Type B pancreatic cell (in vitro differentiated cells): Measurements from ENCODE around the gene SEC14L1. TPM values are rescaled to one million over a fixed set of nuclear protein-coding genes. Genes with fewer than 3 reads are reported as not detected.

Source experiments
- DNase-seq: peaks from one replicate; pipeline ENCODE4 v3.0.0; 2021; ENCODE audit warnings: mixed read lengths; ENCODE audit not compliant: unreplicated experiment; ENCODE audit errors: extremely low spot score
- H3K27ac Mint-ChIP-seq: 2 replicates; pipeline ENCODE4 v1.8.0; 2021; ENCODE audit warnings: mild to moderate bottlenecking, mixed read lengths
- H3K27me3 Mint-ChIP-seq: 2 replicates; pipeline ENCODE4 v1.8.0; 2021; ENCODE audit warnings: mixed read lengths
- H3K36me3 Mint-ChIP-seq: 2 replicates; pipeline ENCODE4 v1.8.0; 2021; ENCODE audit warnings: mixed read lengths
- H3K4me1 Mint-ChIP-seq: one replicate; pipeline ENCODE4 v1.8.0; 2021; ENCODE audit warnings: mixed read lengths; ENCODE audit not compliant: unreplicated experiment
- H3K4me3 Mint-ChIP-seq: 2 replicates; pipeline ENCODE4 v1.8.0; 2021; ENCODE audit warnings: mild to moderate bottlenecking, mixed read lengths
- H3K9me3 Mint-ChIP-seq: 2 replicates; pipeline ENCODE4 v1.8.0; 2021; ENCODE audit warnings: mixed read lengths
- total RNA-seq: library from RNA; stranded (reverse); gene quantifications from 2 replicates; pipeline ENCODE4 v1.2.1, GENCODE V29; 2021; ENCODE audit warnings: low replicate concordance
- TF ChIP-seq, protein P1 (sequence below): fragments of 200-600 bp; sonication (generic); conservative IDR thresholded peaks from 2 replicates; pipeline ENCODE4 v1.5.0; 2021; ENCODE audit warnings: antibody characterized with exemption, mild to moderate bottlenecking

The SEC14L1 gene
- total RNA-seq, 1 donor from 2014 or later = 74.9 TPM

- H3K27ac Mint-ChIP-seq = no peak overlapping the region
- H3K4me3 Mint-ChIP-seq = peak overlapping the region; percentile 23
- no peak for DNase-seq
- no peaks in the 10 kb centered on the region for H3K27me3 Mint-ChIP-seq
- H3K4me1 Mint-ChIP-seq = peaks cover 55% of the 10 kb centered on the region
- H3K36me3 Mint-ChIP-seq = peaks cover 20% of the 10 kb centered on the region
- TF ChIP-seq, protein P1, sequence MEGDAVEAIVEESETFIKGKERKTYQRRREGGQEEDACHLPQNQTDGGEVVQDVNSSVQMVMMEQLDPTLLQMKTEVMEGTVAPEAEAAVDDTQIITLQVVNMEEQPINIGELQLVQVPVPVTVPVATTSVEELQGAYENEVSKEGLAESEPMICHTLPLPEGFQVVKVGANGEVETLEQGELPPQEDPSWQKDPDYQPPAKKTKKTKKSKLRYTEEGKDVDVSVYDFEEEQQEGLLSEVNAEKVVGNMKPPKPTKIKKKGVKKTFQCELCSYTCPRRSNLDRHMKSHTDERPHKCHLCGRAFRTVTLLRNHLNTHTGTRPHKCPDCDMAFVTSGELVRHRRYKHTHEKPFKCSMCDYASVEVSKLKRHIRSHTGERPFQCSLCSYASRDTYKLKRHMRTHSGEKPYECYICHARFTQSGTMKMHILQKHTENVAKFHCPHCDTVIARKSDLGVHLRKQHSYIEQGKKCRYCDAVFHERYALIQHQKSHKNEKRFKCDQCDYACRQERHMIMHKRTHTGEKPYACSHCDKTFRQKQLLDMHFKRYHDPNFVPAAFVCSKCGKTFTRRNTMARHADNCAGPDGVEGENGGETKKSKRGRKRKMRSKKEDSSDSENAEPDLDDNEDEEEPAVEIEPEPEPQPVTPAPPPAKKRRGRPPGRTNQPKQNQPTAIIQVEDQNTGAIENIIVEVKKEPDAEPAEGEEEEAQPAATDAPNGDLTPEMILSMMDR = no peak
- H3K9me3 Mint-ChIP-seq = peaks cover 5% of the 10 kb centered on the region
These were observed 22.9 kb downstream of the SEC14L1 start for GRCh38 chr17:77163511-77164280.

- H3K36me3 Mint-ChIP-seq = peaks cover 28% of the 10 kb centered on the region
- peaks cover 9% of the 10 kb centered on the region for H3K9me3 Mint-ChIP-seq
- H3K27me3 Mint-ChIP-seq = no peaks in the 10 kb centered on the region
- no peak for DNase-seq
- H3K4me1 Mint-ChIP-seq = peaks cover 55% of the 10 kb centered on the region
- peak overlapping the region; percentile 7 for H3K4me3 Mint-ChIP-seq
- TF ChIP-seq, protein P1 = no peak
- peak overlapping the region; percentile 72 for H3K27ac Mint-ChIP-seq
These were observed 23.8 kb downstream of the SEC14L1 start for GRCh38 chr17:77164483-77165091.

GRCh38 chr17:77165577-77165976 lies 24.8 kb downstream of the SEC14L1 start:
- Mint-ChIP-seq H3K36me3 (peaks cover 36% of the 10 kb centered on the region), H3K4me1 (peaks cover 45% of the 10 kb centered on the region), H3K4me3 (peak overlapping the region; percentile 7), H3K27ac (no peak overlapping the region), H3K27me3 (no peaks in the 10 kb centered on the region), H3K9me3 (peaks cover 16% of the 10 kb centered on the region)
- DNase-seq = no peak
- TF ChIP-seq, protein P1 = no peak

DNA sequence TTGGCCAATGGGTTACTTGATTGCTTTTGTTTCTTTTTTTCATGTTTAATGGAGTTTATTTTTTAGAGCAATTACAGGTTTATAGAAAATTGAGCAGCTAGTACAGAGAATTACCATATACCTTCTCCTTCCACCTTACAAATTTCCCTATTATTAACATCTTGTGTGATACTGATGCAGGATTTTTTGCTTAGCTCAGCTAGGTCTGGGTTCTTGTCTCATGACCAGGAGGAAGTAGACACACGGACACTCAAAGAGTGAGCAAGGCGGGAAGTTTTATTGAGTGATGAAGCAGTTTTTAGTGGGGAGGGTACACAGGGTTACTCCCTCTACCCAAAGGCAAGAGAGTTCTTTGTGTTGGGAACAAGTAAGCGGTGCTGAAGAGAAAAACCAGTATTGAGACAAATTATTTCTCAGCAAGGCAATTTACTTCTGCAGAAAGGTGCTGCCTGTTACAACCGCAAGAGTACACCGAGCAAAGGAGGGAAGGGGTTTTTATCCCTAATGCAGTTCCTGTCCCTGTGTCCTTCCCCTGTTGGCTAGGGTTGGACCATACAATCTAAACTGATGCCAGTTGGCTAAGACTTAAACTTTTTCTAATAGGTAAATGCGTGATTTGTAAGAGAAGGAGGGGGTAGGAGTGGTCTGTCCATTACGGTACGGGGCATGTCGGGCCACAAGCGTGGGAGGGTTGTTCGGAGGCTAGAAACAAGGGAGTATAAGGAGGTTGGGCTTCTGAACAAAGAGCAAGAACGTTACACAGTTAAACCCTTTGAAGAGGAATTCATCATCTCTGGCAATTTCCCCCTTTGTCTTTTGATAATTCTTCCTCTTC lies 26.9 kb downstream of the SEC14L1 start:
- peaks cover 16% of the 10 kb centered on the region for H3K9me3 Mint-ChIP-seq
- no peaks in the 10 kb centered on the region for H3K27me3 Mint-ChIP-seq
- no peak overlapping the region for H3K4me3 Mint-ChIP-seq
- no peak for DNase-seq
- TF ChIP-seq, protein P1 = no peak
- peaks cover 37% of the 10 kb centered on the region for H3K36me3 Mint-ChIP-seq
- peaks cover 34% of the 10 kb centered on the region for H3K4me1 Mint-ChIP-seq
- H3K27ac Mint-ChIP-seq = no peak overlapping the region

GRCh38 chr17:77173104-77173503 lies 32.3 kb downstream of the SEC14L1 start:
- no peaks in the 10 kb centered on the region for H3K27me3 Mint-ChIP-seq
- TF ChIP-seq, protein P1 = no peak
- peaks cover 19% of the 10 kb centered on the region for H3K9me3 Mint-ChIP-seq
- peaks cover 47% of the 10 kb centered on the region for H3K36me3 Mint-ChIP-seq
- H3K4me1 Mint-ChIP-seq = no peaks in the 10 kb centered on the region
- no peak overlapping the region for H3K4me3 Mint-ChIP-seq
- H3K27ac Mint-ChIP-seq = no peak overlapping the region
- DNase-seq = no peak
